Osteocyte (in vitro differentiated cells): ENCODE data around the gene SPAG17. TPM values are rescaled to one million over a fixed set of nuclear protein-coding genes. Genes with fewer than 3 reads are reported as not detected.

Source experiments
- DNase-seq: peaks from one replicate; pipeline ENCODE4 v3.0.0; 2021; ENCODE audit warnings: mixed read lengths; ENCODE audit not compliant: unreplicated experiment; ENCODE audit errors: extremely low spot score
- H3K27ac Mint-ChIP-seq: one replicate; pipeline ENCODE4 v1.8.0; 2021; ENCODE audit warnings: mild to moderate bottlenecking, mixed read lengths; ENCODE audit not compliant: unreplicated experiment
- H3K27me3 Mint-ChIP-seq: one replicate; pipeline ENCODE4 v1.8.0; 2021; ENCODE audit warnings: mixed read lengths; ENCODE audit not compliant: unreplicated experiment
- H3K36me3 Mint-ChIP-seq: one replicate; pipeline ENCODE4 v1.8.0; 2021; ENCODE audit warnings: mixed read lengths; ENCODE audit not compliant: unreplicated experiment
- H3K4me1 Mint-ChIP-seq: one replicate; pipeline ENCODE4 v1.8.0; 2021; ENCODE audit warnings: mixed read lengths; ENCODE audit not compliant: unreplicated experiment
- H3K4me3 Mint-ChIP-seq: one replicate; pipeline ENCODE4 v1.8.0; 2021; ENCODE audit warnings: mild to moderate bottlenecking, moderate library complexity, mixed read lengths; ENCODE audit not compliant: unreplicated experiment
- H3K9me3 Mint-ChIP-seq: one replicate; pipeline ENCODE4 v1.8.0; 2021; ENCODE audit warnings: mixed read lengths; ENCODE audit not compliant: unreplicated experiment
- CTCF ChIP-seq: fragments of 200-600 bp; sonication (generic); IDR thresholded peaks from 2 replicates; pipeline ENCODE4 v1.5.0; 2021; ENCODE audit warnings: antibody characterized with exemption, mild to moderate bottlenecking, moderate library complexity
- total RNA-seq: library from RNA; stranded (reverse); gene quantifications from 2 replicates; pipeline ENCODE4 v1.2.1, GENCODE V29; 2021

The SPAG17 gene
- total RNA-seq, 1 donor from 2014 or later = not detected

- Mint-ChIP-seq H3K4me3 (no peak overlapping the region), H3K27ac (no peak overlapping the region), H3K9me3 (no peaks in the 10 kb centered on the region), H3K27me3 (peaks cover 2% of the 10 kb centered on the region), H3K4me1 (no peaks in the 10 kb centered on the region), H3K36me3 (no peaks in the 10 kb centered on the region)
- TF ChIP-seq CTCF = no peak
- no peak for DNase-seq
Measured at GRCh38 chr1:118204648-118205047, 19.6 kb upstream of the SPAG17 start.

- no peak for DNase-seq
- H3K27me3 Mint-ChIP-seq = peaks cover 2% of the 10 kb centered on the region
- H3K36me3 Mint-ChIP-seq = no peaks in the 10 kb centered on the region
- no peaks in the 10 kb centered on the region for H3K4me1 Mint-ChIP-seq
- TF ChIP-seq CTCF = no peak
- H3K9me3 Mint-ChIP-seq = no peaks in the 10 kb centered on the region
- no peak overlapping the region for H3K27ac Mint-ChIP-seq
- no peak overlapping the region for H3K4me3 Mint-ChIP-seq
Measured at GRCh38 chr1:118204105-118204504, 19.1 kb upstream of the SPAG17 start.

DNA sequence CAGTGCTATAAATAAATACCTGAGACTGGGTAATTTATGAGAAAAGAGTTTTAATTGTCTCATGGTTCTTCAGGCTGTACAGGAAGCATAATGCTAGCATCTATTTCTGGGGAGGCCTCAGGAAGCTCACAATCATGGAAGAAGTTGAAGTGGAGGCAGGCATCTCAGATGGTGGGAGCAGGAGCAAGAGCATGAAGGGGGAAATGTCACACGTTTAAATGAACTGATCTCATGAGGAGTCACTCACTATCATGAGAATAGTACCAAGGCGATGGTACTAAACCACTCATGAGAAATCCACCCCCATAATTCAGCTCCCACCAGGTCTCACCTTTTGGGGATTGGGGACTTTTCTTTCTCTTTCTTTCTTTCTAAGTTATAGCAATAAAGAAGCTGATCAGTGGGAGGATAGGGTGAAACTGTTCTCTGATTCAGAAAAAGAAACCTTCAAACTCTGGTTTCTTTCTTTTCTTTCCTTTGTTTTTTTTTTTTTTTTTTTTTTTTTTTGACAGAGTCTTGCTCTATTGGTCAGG lies 17.1 kb upstream of the SPAG17 start:
- H3K4me1 Mint-ChIP-seq = no peaks in the 10 kb centered on the region
- peaks cover 4% of the 10 kb centered on the region for H3K27me3 Mint-ChIP-seq
- H3K27ac Mint-ChIP-seq = no peak overlapping the region
- no peak for TF ChIP-seq CTCF
- no peak overlapping the region for H3K4me3 Mint-ChIP-seq
- no peaks in the 10 kb centered on the region for H3K9me3 Mint-ChIP-seq
- DNase-seq = no peak
- H3K36me3 Mint-ChIP-seq = no peaks in the 10 kb centered on the region

DNA sequence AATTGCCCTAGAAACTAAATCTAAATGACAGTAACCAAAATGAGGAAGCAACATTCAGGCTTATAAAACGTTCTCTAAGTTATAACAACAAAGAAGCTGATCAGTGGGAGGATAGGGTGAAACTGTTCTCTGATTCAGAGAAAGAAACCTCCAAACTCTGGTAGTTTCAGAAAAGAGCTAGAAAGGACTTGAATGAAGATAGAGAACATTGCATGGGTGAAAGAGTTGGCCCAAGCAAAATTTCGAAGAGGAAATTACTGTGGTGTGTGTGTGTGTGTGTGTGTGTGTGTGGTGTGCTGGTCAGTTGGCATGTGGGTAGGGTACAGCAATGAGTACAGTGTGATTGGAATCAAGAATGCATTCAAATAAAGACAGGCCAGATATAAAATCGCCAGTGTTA lies 16.5 kb upstream of the SPAG17 start:
- no peak overlapping the region for H3K4me3 Mint-ChIP-seq
- H3K36me3 Mint-ChIP-seq = no peaks in the 10 kb centered on the region
- no peaks in the 10 kb centered on the region for H3K4me1 Mint-ChIP-seq
- no peak for TF ChIP-seq CTCF
- DNase-seq = no peak
- peaks cover 5% of the 10 kb centered on the region for H3K27me3 Mint-ChIP-seq
- H3K27ac Mint-ChIP-seq = no peak overlapping the region
- no peaks in the 10 kb centered on the region for H3K9me3 Mint-ChIP-seq

- no peak overlapping the region for H3K4me3 Mint-ChIP-seq
- TF ChIP-seq CTCF = no peak
- no peaks in the 10 kb centered on the region for H3K36me3 Mint-ChIP-seq
- no peak overlapping the region for H3K27ac Mint-ChIP-seq
- no peak for DNase-seq
- no peaks in the 10 kb centered on the region for H3K9me3 Mint-ChIP-seq
- H3K4me1 Mint-ChIP-seq = no peaks in the 10 kb centered on the region
- H3K27me3 Mint-ChIP-seq = peaks cover 5% of the 10 kb centered on the region
Measured at GRCh38 chr1:118200836-118201235, 15.8 kb upstream of the SPAG17 start.
